GM12874 (cell line): ENCODE measurements around the gene AMOTL2.

Experiments used
- TF ChIP-seq, protein P1 (sequence below): IDR thresholded peaks from 2 replicates; pipeline ENCODE4 v1.5.1; 2011; ENCODE audit warnings: low read depth, mild to moderate bottlenecking, control low read depth, low read length, moderate library complexity; ENCODE audit not compliant: insufficient read depth

Gene AMOTL2

DNA sequence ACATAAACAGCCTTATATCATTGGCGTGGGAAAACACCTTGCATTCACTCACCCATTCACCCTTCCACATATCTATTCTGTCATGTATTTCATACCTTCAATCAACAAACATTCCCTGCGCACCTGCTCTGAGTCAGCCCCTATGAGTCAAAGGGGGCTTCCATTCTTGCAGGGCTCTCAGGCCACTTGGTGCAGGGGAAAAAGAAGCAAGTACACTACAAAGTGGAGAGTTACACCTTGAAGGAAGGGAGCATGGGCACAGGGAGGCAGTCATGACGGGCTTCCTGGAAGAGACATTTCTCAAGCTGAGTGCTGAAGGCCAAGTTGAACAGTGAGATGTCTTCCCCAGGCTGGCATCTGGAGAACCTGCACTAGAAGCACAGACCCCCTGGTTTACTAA, 4.6 kb upstream of the AMOTL2 start:
- TF ChIP-seq, protein P1, sequence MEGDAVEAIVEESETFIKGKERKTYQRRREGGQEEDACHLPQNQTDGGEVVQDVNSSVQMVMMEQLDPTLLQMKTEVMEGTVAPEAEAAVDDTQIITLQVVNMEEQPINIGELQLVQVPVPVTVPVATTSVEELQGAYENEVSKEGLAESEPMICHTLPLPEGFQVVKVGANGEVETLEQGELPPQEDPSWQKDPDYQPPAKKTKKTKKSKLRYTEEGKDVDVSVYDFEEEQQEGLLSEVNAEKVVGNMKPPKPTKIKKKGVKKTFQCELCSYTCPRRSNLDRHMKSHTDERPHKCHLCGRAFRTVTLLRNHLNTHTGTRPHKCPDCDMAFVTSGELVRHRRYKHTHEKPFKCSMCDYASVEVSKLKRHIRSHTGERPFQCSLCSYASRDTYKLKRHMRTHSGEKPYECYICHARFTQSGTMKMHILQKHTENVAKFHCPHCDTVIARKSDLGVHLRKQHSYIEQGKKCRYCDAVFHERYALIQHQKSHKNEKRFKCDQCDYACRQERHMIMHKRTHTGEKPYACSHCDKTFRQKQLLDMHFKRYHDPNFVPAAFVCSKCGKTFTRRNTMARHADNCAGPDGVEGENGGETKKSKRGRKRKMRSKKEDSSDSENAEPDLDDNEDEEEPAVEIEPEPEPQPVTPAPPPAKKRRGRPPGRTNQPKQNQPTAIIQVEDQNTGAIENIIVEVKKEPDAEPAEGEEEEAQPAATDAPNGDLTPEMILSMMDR: no peak

- TF ChIP-seq, protein P1: peak; percentile 43
Measured at GRCh38 chr3:134378384-134378783, 4.1 kb upstream of the AMOTL2 start.

DNA sequence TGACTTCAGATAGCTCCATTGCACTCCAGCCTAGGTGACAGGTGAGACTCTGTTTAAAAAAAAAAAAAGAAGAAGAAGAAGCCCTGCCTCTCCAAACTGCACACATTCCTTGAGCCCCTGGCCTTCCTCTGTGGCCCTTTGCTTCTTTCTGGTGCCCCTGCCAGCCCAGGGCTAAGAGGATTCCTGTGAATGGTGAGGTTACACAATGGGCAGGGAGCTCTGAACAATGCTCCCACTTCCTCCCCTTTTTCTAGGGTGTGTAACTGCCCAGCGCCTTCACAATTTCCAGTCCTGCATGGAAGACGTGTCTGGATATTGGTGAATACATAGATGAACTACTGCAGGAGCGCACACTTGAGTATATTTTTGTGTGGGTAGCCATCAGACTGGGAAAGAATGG, 3.6 kb upstream of the AMOTL2 start:
- TF ChIP-seq, protein P1: no peak

DNA sequence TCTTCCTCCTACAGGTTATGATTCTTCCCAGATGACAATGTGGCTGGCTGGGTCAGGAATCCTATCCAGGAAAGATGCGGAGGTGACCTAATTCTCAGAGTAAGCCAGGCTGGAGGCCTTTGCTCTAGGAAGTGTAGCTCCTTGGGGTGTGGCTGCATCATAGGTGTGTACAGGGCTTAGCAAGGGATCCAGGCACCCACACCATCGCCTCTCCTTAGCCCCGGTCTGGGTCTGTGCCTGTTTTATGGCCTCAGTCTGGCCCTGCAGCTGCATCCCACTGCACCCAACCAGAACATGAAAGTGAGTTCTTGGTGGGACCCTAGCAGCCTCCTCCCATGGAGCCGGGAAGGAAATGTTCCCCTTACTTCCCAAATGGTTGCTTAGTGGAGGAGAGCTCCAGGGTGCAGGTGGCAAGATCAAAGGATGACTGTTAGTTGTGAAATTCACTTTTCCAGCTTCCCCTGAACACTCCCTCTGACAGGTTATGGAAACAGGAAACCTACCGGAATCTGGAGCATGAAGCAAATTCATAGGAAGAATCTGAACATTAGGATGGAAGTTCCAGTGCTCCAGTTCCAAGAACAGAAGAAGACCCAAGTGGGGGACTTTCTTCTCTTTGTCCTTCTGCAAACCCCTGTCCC, 2.7 kb upstream of the AMOTL2 start:
- TF ChIP-seq, protein P1: no peak

DNA sequence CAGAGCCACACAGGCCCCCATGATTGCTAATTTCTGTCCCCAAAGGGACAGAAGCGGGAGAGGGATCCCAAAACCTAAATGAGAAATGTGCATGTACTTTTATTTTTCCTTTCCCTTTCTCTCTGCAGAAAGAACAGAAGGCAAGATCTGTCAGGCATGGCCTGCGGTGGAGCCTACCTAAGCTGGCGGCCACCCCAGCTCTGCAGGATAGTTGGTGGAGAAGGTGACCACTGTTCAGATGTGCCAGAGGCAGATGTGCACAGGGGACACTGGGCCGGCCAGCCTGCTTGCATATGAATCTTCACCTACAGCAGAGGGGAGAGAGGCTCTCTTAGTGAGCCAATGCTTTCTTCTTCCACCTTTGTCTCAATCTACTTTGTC, 2.1 kb upstream of the AMOTL2 start:
- TF ChIP-seq, protein P1: no peak

DNA sequence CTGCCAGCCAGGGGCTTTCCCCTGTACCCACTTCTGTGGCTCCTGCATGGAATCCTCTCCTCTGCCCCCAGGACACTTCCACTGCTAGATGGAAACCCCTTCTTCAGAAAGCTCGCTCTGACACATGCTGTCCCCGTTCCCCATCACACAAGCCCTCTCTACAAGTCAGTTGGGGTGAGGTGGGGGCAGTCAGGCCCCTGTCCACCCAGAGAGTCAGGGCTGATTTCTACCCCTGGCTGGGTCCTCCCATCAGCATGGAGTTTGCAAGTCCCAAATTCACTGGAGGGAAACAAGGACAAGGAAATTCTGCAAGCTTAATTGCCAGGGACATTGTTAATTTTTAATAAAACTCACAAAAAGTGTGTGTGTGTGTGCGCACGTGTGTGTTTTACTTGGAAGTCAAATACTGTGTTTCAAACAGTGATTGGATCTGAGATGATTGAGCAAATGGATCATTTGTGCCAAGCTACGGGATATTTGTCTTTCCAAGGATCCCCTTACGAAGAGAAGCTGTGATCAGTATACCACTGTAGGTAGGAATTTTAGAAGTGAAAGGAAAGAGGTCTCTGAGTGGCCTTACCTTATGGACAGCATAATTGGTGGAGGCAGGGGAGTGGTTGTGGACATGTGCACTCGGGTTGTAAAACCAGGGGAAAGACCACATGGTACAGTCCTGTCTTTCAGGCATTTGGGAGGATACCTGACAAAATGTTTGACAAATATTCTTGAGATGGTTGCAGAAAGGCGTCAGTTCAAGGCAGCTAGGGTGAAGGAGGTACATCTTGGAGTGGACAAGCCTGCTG, 1.5 kb upstream of the AMOTL2 start:
- TF ChIP-seq, protein P1: no peak

- TF ChIP-seq, protein P1: no peak
Measured at GRCh38 chr3:134374791-134375581, 739 bp upstream of the AMOTL2 start.
